Upper lobe of right lung (tissue), 1 donor: Measurements from ENCODE around the gene EPB42. TPM values are rescaled to one million over a fixed set of nuclear protein-coding genes. Genes with fewer than 3 reads are reported as not detected.
"Not testable (repeated sequence)": the region's sequence is repeated elsewhere in the genome, so short reads cannot be mapped to it uniquely, and the experiment has no call there.

ENCODE experiments used
- ATAC-seq: fragments of 200-7000 bp; cut with Tn5 transposase; one replicate; pipeline ENCODE4 v1.9.1; 2020; ENCODE audit warnings: mild to moderate bottlenecking, moderate library complexity
- DNase-seq: peaks from one replicate; pipeline ENCODE4 v3.0.0-alpha.2; 2020
- H3K27ac ChIP-seq: fragments of 200-600 bp; one replicate; pipeline ENCODE4 v1.8.0; 2022
- H3K27me3 ChIP-seq: fragments of 200-600 bp; one replicate; pipeline ENCODE4 v1.8.0; 2022; ENCODE audit warnings: mild to moderate bottlenecking
- H3K36me3 ChIP-seq: fragments of 200-600 bp; one replicate; pipeline ENCODE4 v1.8.0; 2022
- H3K4me1 ChIP-seq: fragments of 200-600 bp; one replicate; pipeline ENCODE4 v1.8.0; 2022
- H3K4me3 ChIP-seq: fragments of 200-600 bp; one replicate; pipeline ENCODE4 v1.8.0; 2022; ENCODE audit warnings: mild to moderate bottlenecking
- H3K9me3 ChIP-seq: fragments of 200-600 bp; one replicate; pipeline ENCODE4 v1.8.0; 2022
- intact Hi-C: fragments of 100-400 bp; cut with DNase I; formaldehyde crosslinking; loops from one replicate; pipeline ENCODE4 v1.11.0; 2022
- total RNA-seq: library from RNA; stranded (reverse); fragmentation: NEBNext Ultra II Directional; extraction: Animal tissue kit (Norgen Biotek cat#: 25700); gene quantifications from one replicate; pipeline ENCODE4 v1.2.1, GENCODE V29; 2021
- TF ChIP-seq, protein P1 (sequence below): fragments of 200-600 bp; IDR thresholded peaks from one replicate; pipeline ENCODE4 v1.8.0; 2022; ENCODE audit warnings: antibody characterized with exemption
- donor health status: DM: no; HTN: yes; CAD: no; lungs with severe emphysema.

EPB42 gene
- total RNA-seq, 1 donor from 2014 or later = not detected

DNA sequence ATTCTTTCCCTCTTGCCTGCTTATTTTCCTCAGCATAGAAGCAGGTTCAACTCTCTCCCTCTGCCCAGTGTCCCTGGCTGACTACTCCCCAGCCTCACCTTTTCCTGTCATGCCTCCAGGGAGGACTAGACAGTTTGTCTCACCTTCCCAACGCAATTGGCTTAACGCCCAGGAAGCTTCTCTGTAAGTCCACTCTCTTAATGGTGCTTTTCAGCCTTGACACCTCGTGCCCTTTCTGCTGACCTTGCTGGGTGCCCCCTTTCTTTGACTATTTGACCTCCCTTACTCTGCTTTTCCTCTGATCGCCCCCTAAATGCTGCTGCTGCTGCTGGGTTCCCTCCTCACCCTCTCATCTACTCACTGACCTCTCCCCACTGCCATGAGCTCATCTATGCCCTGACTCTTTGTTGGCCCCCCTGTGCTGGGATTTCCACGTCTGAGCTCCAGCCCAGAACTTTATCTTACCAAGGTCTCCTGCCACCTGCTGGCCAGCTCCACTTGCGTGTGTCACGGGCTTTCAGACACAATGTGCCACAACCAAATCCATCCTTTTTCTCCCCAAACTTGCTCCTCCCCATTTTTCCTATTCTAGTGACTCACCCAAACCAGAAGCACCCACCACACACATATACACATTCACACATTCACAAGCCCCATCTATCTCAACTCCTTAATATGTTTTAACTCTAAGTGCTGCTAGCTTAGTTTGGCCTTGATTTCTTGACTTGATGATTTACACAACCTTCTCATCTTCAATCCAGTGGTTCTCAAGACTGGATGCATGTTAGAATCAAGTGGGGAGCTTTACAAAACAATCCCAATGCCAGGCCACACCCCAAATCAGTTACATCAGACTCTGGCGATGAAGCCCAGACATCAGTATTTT lies 16.6 kb downstream of the EPB42 start:
- no peak overlapping the region for H3K4me3 ChIP-seq
- peaks cover 4% of the 10 kb centered on the region for H3K27me3 ChIP-seq
- no peaks in the 10 kb centered on the region for H3K36me3 ChIP-seq
- no peak overlapping the region for H3K27ac ChIP-seq
- ATAC-seq = peak; percentile 48
- no peaks in the 10 kb centered on the region for H3K4me1 ChIP-seq
- TF ChIP-seq, protein P1, sequence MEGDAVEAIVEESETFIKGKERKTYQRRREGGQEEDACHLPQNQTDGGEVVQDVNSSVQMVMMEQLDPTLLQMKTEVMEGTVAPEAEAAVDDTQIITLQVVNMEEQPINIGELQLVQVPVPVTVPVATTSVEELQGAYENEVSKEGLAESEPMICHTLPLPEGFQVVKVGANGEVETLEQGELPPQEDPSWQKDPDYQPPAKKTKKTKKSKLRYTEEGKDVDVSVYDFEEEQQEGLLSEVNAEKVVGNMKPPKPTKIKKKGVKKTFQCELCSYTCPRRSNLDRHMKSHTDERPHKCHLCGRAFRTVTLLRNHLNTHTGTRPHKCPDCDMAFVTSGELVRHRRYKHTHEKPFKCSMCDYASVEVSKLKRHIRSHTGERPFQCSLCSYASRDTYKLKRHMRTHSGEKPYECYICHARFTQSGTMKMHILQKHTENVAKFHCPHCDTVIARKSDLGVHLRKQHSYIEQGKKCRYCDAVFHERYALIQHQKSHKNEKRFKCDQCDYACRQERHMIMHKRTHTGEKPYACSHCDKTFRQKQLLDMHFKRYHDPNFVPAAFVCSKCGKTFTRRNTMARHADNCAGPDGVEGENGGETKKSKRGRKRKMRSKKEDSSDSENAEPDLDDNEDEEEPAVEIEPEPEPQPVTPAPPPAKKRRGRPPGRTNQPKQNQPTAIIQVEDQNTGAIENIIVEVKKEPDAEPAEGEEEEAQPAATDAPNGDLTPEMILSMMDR = peak; percentile 54
- no peaks in the 10 kb centered on the region for H3K9me3 ChIP-seq
- intact Hi-C loops = no loop called here
- no peak for DNase-seq

DNA sequence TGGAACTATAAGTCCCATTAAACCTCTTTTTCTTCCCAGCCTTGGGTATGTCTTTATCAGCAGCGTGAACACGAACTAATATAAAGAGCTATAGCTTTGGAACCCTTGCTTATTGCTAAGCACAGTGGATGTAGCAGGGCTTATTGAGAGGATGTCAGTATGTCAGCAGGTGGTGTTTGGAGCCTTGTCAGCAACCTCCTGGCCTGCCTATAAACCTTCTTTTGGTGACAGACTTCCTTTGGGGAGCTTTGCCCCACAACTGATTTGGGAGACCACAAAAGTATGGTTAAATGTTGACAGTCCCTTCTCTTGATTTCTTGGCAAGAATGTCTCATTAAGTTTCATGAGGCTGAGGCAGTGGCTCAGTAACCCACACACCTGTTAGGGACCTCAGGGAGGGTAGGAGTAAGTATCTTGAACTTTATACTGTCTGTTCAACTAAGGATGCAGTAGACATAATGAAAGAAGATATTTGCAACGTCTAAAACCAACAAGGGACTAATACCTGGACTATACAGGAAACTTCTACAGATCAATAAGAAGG lies 20.8 kb downstream of the EPB42 start:
- intact Hi-C loops = no loop called here
- TF ChIP-seq, protein P1 = no peak
- Histone ChIP-seq H3K9me3 (no peaks in the 10 kb centered on the region), H3K4me1 (no peaks in the 10 kb centered on the region), H3K4me3 (no peak overlapping the region), H3K27ac (no peak overlapping the region), H3K27me3 (no peaks in the 10 kb centered on the region), H3K36me3 (peaks cover 25% of the 10 kb centered on the region)
- DNase-seq = no peak
- ATAC-seq = no peak

DNA sequence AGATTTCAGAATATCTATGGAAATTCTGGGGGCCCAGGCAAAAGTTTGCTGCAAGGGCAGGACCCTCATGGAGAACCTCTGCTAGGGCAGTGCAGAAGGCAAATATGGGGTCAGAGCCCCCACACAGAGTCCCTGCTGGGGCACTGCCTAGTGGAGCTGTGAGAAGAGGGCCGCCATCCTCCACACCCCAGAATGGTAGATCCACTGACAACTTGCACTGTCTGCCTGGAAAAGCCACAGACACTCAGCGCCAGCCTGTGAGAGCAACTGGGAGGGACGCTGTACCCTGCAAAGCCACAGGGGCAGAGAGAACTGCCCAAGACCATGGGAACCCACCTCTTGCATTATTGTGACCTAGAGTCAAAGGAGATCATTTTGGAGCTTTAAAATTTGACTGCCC lies 21.8 kb downstream of the EPB42 start:
- no peak for ATAC-seq
- Histone ChIP-seq H3K4me1 (no peaks in the 10 kb centered on the region), H3K27ac (no peak overlapping the region), H3K9me3 (no peaks in the 10 kb centered on the region), H3K4me3 (no peak overlapping the region), H3K36me3 (peaks cover 34% of the 10 kb centered on the region), H3K27me3 (no peaks in the 10 kb centered on the region)
- intact Hi-C loops = no loop called here
- TF ChIP-seq, protein P1 = no peak
- no peak for DNase-seq

DNA sequence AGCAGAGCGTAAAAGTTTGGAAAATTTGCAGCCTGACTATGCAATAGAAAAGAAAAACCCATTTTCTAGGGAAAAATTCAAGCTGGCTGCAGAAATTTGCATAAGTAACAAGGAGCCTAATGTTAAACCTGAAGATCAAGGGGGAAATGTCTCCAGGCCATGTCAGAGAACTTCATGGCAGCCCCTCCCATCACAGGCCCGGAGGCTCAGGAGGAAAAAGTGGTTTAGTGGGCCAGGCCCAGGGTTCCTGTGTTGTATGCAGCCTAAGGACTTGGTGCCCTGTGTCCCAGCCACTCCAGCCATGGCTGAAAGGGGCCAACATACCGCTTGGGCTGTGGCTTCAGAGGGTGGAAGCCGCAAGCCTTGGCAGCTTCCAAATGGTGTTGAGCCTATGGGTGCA lies 22.3 kb downstream of the EPB42 start:
- not testable (repeated sequence) for H3K9me3 ChIP-seq

DNA sequence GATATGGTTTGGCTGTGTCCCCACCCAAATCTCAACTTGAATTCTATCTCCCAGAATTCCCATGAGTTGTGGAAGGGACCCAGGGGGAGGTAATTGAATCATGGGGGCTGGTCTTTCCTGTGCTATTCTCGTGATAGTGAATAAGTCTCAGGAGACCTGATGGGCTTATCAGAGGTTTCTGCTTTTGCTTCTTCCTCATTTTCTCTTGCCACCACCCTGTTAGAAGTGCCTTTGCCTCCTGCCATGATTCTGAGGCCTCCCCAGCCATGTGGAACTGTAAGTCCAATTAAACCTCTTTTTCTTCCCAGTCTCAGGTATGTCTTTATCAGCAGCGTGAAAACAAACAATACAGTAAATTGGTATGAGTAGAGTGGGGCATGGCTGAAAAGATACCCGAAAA lies 23.0 kb downstream of the EPB42 start:
- not testable (repeated sequence) for H3K4me3 ChIP-seq, H3K27me3 ChIP-seq, ATAC-seq

More for the DNA sequence above, 22.3 kb downstream of the EPB42 start:
- intact Hi-C loops, H3K4me1 ChIP-seq, H3K27ac ChIP-seq, H3K4me3 ChIP-seq, DNase-seq, ATAC-seq, H3K27me3 ChIP-seq: not testable (repeated sequence)
- peaks cover 39% of the 10 kb centered on the region for H3K36me3 ChIP-seq

DNA sequence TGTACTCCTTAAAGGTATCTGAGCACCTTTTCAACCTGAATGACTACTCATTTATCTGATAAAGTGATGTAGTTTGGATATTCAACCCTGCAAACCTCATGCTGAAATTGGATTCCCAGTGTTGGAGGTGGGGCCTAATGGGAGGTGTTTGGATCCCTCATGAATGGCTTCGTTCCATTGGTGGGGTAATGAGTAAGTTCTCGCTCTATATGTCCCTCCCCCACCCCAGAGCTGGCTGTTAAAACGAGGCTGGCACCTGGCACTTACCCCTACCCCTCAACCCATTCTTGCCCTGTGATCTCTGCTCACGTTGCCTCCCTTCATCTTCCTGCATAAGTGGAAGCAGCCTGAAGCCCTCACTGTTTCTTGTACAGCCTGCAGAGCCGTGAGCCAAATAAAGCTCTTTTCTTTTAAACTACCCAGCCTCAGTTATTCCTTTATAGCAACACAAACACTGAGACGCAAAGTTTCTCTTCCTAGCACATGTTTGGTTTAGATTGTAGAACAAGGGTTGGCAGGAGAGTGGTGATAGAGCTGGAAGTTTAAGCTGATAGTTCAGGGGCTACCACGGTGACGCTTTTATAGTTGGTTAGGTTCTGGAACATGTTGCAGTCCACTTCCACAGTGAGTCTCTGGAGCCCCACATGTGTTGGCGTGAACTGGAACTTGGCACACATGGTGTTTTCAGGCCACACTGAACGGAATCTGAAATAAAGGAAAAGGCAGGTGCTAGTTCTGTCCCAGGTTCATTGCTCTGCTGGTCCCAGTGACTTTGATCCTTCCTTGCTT lies 23.9 kb downstream of the EPB42 start:
- ATAC-seq (no peak), DNase-seq (no peak)
- intact Hi-C loops = no loop called here
- no peaks in the 10 kb centered on the region for H3K4me1 ChIP-seq
- H3K9me3 ChIP-seq = no peaks in the 10 kb centered on the region
- TF ChIP-seq, protein P1 = no peak
- H3K36me3 ChIP-seq = peaks cover 55% of the 10 kb centered on the region
- no peak overlapping the region for H3K4me3 ChIP-seq
- H3K27ac ChIP-seq = no peak overlapping the region
- no peaks in the 10 kb centered on the region for H3K27me3 ChIP-seq

More for the DNA sequence above, 23.0 kb downstream of the EPB42 start:
- intact Hi-C loops, DNase-seq, H3K4me1 ChIP-seq, H3K27ac ChIP-seq, H3K9me3 ChIP-seq: not testable (repeated sequence)
- peaks cover 47% of the 10 kb centered on the region for H3K36me3 ChIP-seq
